Mesendoderm (in vitro differentiated cells): ENCODE data around the gene EZR. TPM values are rescaled to one million over a fixed set of nuclear protein-coding genes. Genes with fewer than 3 reads are reported as not detected.
A peak's percentile ranks its signal among the peaks of the same experiment; 100 is the strongest.

Experiments
- DNase-seq: peaks from one replicate; pipeline ENCODE4 v3.0.0; 2013
- H2AK5ac ChIP-seq: 2 replicates; pipeline ENCODE4 v1.6.1; 2013; ENCODE audit warnings: low read length, inconsistent platforms
- H2BK120ac ChIP-seq: 2 replicates; pipeline ENCODE4 v1.6.1; 2013; ENCODE audit warnings: low read depth, mild to moderate bottlenecking, low read length, moderate library complexity, mixed read lengths
- H2BK15ac ChIP-seq: replicated peaks from 2 replicates; pipeline ENCODE4 v1.6.1; 2013; ENCODE audit warnings: low read depth, mild to moderate bottlenecking, moderate library complexity
- H2BK5ac ChIP-seq: 2 replicates; pipeline ENCODE4 v1.6.1; 2013; ENCODE audit warnings: low read length, inconsistent platforms
- H3K18ac ChIP-seq: 2 replicates; pipeline ENCODE4 v1.6.1; 2013; ENCODE audit warnings: mild to moderate bottlenecking, low read length, mixed read lengths
- H3K23ac ChIP-seq: one replicate; pipeline ENCODE4 v1.6.1; 2013; ENCODE audit warnings: low read length
- H3K27ac ChIP-seq: 2 replicates; pipeline ENCODE4 v1.5.1; 2013; ENCODE audit warnings: low read depth, mild to moderate bottlenecking, inconsistent platforms, low read length, moderate library complexity
- H3K27me3 ChIP-seq: 2 replicates; pipeline ENCODE4 v1.6.1; 2013; ENCODE audit warnings: low read length, control low read depth, mild to moderate bottlenecking, inconsistent platforms; ENCODE audit not compliant: insufficient read depth, poor library complexity
- H3K36me3 ChIP-seq: 2 replicates; pipeline ENCODE4 v1.6.1; 2013; ENCODE audit warnings: low read length, inconsistent platforms; ENCODE audit not compliant: control insufficient read depth, insufficient read depth
- H3K4ac ChIP-seq: one replicate; pipeline ENCODE4 v1.6.1; 2013; ENCODE audit warnings: low read depth, mild to moderate bottlenecking, low read length, moderate library complexity
- H3K4me1 ChIP-seq: 2 replicates; pipeline ENCODE4 v1.6.1; 2013; ENCODE audit warnings: low read depth, low read length, inconsistent platforms; ENCODE audit not compliant: control insufficient read depth
- H3K4me2 ChIP-seq: 2 replicates; pipeline ENCODE4 v1.6.1; 2013; ENCODE audit warnings: low read length
- H3K4me3 ChIP-seq: 2 replicates; pipeline ENCODE4 v1.5.1; 2013; ENCODE audit warnings: mild to moderate bottlenecking, low read length
- H3K56ac ChIP-seq: one replicate; pipeline ENCODE4 v1.6.1; 2013; ENCODE audit warnings: low read length
- H3K79me1 ChIP-seq: 2 replicates; pipeline ENCODE4 v1.6.1; 2013; ENCODE audit warnings: low read length, inconsistent platforms
- H3K79me2 ChIP-seq: 2 replicates; pipeline ENCODE4 v1.6.1; 2013; ENCODE audit warnings: mild to moderate bottlenecking, low read length; ENCODE audit not compliant: control insufficient read depth, insufficient read depth
- H3K9ac ChIP-seq: 2 replicates; pipeline ENCODE4 v1.6.1; 2013; ENCODE audit warnings: low read length, inconsistent platforms
- H4K5ac ChIP-seq: one replicate; pipeline ENCODE4 v1.6.1; 2013; ENCODE audit warnings: low read length
- H4K8ac ChIP-seq: one replicate; pipeline ENCODE4 v1.6.1; 2013; ENCODE audit warnings: low read depth, mild to moderate bottlenecking, control low read depth, low read length, moderate library complexity
- whole genome bisulfite sequencing: extraction: QIAGEN DNeasy Blood & Tissue Kit; methylation state at CpG from one replicate; pipeline ENCODE4 v1.1.7; 2013; ENCODE audit warnings: low lambda C conversion rate, missing lambda C conversion rate; ENCODE audit not compliant: insufficient coverage; ENCODE audit errors: extremely low coverage; 5-methylcytosine and 5-hydroxymethylcytosine counted together
- small RNA-seq: library from polyadenylated mRNA; stranded (forward); fragments of <200 nt; extraction: miRNeasy Mini kit (QIAGEN cat#:217004); gene quantifications from one replicate; pipeline ENCODE3, GENCODE V24; 2013; ENCODE audit not compliant: insufficient read depth

Gene EZR

GRCh38 chr6:158725704-158726103 lies 93.5 kb downstream of the EZR start:
- H2BK120ac ChIP-seq, result no peak overlapping the region
- no peak for DNase-seq
- no peak overlapping the region for H3K56ac ChIP-seq
- H3K9ac ChIP-seq, result no peak overlapping the region
- no peaks in the 10 kb centered on the region for H3K4me1 ChIP-seq
- H2AK5ac ChIP-seq, result no peak overlapping the region
- H3K36me3 ChIP-seq, result no peaks in the 10 kb centered on the region
- no peak overlapping the region for H3K27ac ChIP-seq
- H3K79me1 ChIP-seq, result no peaks in the 10 kb centered on the region
- H2BK5ac ChIP-seq, result no peak overlapping the region
- no peaks in the 10 kb centered on the region for H3K79me2 ChIP-seq
- H3K23ac ChIP-seq, result no peak overlapping the region
- no peak overlapping the region for H4K8ac ChIP-seq
- H3K4ac ChIP-seq, result no peak overlapping the region
- H2BK15ac ChIP-seq, result no peak overlapping the region
- WGBS, result no CpG with 5 or more reads among the region's 8 CpGs
- no peak overlapping the region for H3K4me2 ChIP-seq
- H4K5ac ChIP-seq, result no peak overlapping the region
- H3K18ac ChIP-seq, result no peak overlapping the region
- no peak overlapping the region for H3K4me3 ChIP-seq
- no peaks in the 10 kb centered on the region for H3K27me3 ChIP-seq

DNA sequence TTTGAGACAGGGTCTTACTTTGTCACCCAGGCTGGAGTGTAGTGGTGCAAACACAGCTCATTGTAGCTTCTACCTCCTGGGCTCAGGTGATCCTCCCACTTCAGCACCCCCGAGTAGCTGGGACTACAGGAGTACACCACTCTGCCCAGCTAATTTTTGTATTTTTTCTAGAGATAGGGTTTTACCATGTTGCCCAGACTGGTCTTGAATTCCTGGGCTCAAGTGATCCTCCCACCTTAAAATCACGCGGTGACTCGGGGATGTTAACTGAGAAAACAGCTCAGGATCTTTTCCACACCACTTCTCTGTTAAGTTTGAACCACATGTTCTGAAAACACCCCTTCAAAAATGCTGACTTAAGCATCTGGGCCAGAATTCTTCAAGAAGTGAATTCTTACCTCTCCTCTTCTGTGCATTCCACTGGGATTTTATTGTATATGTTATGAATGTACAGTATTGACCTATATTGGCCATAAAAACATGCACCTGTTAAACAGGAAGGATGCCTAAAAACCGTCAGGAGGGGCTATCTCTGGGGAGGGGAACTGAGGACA lies 96.9 kb downstream of the EZR start:
- Histone ChIP-seq H2BK120ac (no peak overlapping the region), H2BK5ac (no peak overlapping the region), H3K27ac (no peak overlapping the region), H3K79me1 (no peaks in the 10 kb centered on the region), H3K4me3 (no peak overlapping the region), H3K18ac (no peak overlapping the region), H3K9ac (no peak overlapping the region), H3K36me3 (no peaks in the 10 kb centered on the region), H3K27me3 (no peaks in the 10 kb centered on the region), H3K23ac (no peak overlapping the region), H4K8ac (no peak overlapping the region), H3K4ac (no peak overlapping the region), H2BK15ac (no peak overlapping the region), H3K4me1 (peaks cover 3% of the 10 kb centered on the region), H3K79me2 (no peaks in the 10 kb centered on the region), H3K56ac (no peak overlapping the region), H3K4me2 (no peak overlapping the region), H4K5ac (no peak overlapping the region), H2AK5ac (no peak overlapping the region)
- whole genome bisulfite sequencing, result no CpG with 5 or more reads among the region's 5 CpGs
- DNase-seq, result no peak

- no CpG with 5 or more reads among the region's 13 CpGs for WGBS
- no peak overlapping the region for H4K5ac ChIP-seq
Measured at GRCh38 chr6:158718461-158719046, 100.6 kb downstream of the EZR start.

DNA sequence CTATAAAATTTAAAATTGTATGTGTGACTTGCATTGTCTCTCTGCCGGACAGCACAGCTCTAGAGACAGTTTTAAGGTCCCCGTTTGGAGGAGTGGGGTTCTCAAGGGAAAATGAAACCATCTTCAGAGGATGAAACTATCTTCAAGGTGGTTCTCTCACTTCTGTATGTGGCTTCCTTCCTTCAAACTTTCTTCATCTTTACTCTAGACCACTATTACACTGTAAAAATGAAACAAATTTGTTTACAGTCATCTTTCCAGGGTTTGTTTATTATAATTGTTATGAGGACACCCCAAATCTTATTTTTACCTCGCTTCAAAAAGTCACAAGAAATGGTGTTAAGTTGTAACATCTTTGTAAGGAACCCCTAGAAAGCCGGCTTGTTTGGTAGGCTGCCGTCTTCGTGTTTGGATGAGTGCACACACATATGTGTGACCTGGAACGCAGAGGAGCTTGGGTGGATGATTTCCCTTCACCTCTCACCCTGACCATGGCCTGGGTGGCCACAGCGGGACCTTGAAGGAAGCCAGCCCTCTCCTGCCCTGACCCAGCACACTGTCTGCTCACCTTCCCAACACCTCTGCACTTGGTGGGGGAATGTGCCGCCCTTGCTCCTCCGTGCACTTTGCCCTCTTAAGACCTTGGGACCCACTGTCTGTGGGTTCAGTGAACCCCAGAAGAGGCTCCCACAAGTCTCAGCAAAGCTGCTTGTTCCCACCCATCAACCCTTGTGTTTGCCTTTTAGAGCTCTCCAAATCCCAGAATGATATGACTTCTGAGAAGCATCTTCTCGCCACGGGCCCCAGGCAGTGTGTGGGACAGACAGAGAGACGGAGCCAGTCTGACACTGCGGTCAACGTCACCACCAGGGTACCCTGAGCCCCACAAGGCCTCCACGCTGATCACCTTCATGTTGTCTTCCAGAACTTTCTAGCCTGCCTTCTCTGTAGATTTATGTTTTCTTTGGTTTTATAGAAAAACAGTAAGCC lies 101.5 kb downstream of the EZR start:
- no peak for DNase-seq
- Histone ChIP-seq H3K4ac (no peak overlapping the region), H2BK5ac (no peak overlapping the region), H2BK120ac (no peak overlapping the region), H3K4me1 (peaks cover 3% of the 10 kb centered on the region), H3K4me3 (no peak overlapping the region), H2AK5ac (no peak overlapping the region), H2BK15ac (no peak overlapping the region), H3K4me2 (no peak overlapping the region), H3K18ac (no peak overlapping the region), H3K79me1 (no peaks in the 10 kb centered on the region), H3K56ac (peak overlapping the region; percentile 53), H3K9ac (no peak overlapping the region), H3K79me2 (no peaks in the 10 kb centered on the region), H3K36me3 (no peaks in the 10 kb centered on the region), H3K27me3 (no peaks in the 10 kb centered on the region), H4K8ac (no peak overlapping the region), H3K27ac (no peak overlapping the region), H4K5ac (no peak overlapping the region), H3K23ac (no peak overlapping the region)
- WGBS, result no CpG with 5 or more reads among the region's 16 CpGs

More at GRCh38 chr6:158718461-158719046, 100.6 kb downstream of the EZR start:
- no peak overlapping the region for H3K4ac ChIP-seq
- no peak overlapping the region for H2BK120ac ChIP-seq
- no peak overlapping the region for H2AK5ac ChIP-seq
- no peaks in the 10 kb centered on the region for H3K27me3 ChIP-seq
- no peaks in the 10 kb centered on the region for H3K36me3 ChIP-seq
- H3K4me2 ChIP-seq, result no peak overlapping the region
- no peak overlapping the region for H3K9ac ChIP-seq
- no peak overlapping the region for H2BK15ac ChIP-seq
- H3K27ac ChIP-seq, result no peak overlapping the region
- H3K79me2 ChIP-seq, result no peaks in the 10 kb centered on the region
- peak; percentile 87 for DNase-seq
- peaks cover 3% of the 10 kb centered on the region for H3K4me1 ChIP-seq
- H3K23ac ChIP-seq, result no peak overlapping the region
- no peak overlapping the region for H2BK5ac ChIP-seq
- no peak overlapping the region for H3K18ac ChIP-seq
- no peak overlapping the region for H3K4me3 ChIP-seq
- no peak overlapping the region for H4K8ac ChIP-seq
- H3K56ac ChIP-seq, result peak overlapping the region; percentile 44
- H3K79me1 ChIP-seq, result no peaks in the 10 kb centered on the region

Small RNA genes lying within 50 kb of the gene (small RNA-seq; reads per million reads assigned to genes)
- not detected for gene MIR3918
